PC-3 (cell line): ENCODE measurements around the gene SLC15A5.

Experiments
- EZH2 ChIP-seq: fragments of 300-600 bp; sonication (generic); IDR thresholded peaks from one replicate; pipeline ENCODE4 v1.6.1; 2017; ENCODE audit warnings: antibody characterized with exemption, mild to moderate bottlenecking, low read length; ENCODE audit not compliant: unreplicated experiment
- EZH2phosphoT487 ChIP-seq: fragments of 300-600 bp; sonication (generic); IDR thresholded peaks from 2 replicates; pipeline ENCODE4 v1.6.1; 2018; ENCODE audit warnings: mild to moderate bottlenecking, antibody characterized with exemption, low read length, borderline replicate concordance
- TF ChIP-seq, protein P1 (sequence below): fragments of 300-600 bp; sonication (generic); conservative IDR thresholded peaks from 2 replicates; pipeline ENCODE4 v1.5.1; 2017; ENCODE audit warnings: antibody characterized with exemption, low read depth, mild to moderate bottlenecking, low read length

DNA sequence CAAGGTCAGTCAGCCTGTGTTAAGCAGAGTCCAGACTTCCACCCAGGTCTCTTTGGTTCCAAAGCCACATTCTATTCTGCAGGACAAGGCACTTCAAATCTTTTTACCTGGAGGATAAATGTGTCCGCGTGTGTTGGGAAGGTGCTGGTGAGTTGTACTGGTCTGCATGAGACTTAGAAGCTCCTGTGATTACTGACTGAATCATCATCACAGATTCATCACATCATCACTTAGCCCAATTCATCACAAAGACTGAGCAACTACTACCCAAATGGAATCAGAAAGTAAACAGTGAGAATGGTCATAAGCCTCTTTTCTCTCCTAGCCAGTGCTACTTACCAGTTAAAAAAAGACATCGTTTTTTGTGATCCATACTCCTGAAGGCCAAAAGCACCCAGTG, 5.3 kb downstream of the SLC15A5 start:
- no peak for TF ChIP-seq EZH2
- TF ChIP-seq, protein P1, sequence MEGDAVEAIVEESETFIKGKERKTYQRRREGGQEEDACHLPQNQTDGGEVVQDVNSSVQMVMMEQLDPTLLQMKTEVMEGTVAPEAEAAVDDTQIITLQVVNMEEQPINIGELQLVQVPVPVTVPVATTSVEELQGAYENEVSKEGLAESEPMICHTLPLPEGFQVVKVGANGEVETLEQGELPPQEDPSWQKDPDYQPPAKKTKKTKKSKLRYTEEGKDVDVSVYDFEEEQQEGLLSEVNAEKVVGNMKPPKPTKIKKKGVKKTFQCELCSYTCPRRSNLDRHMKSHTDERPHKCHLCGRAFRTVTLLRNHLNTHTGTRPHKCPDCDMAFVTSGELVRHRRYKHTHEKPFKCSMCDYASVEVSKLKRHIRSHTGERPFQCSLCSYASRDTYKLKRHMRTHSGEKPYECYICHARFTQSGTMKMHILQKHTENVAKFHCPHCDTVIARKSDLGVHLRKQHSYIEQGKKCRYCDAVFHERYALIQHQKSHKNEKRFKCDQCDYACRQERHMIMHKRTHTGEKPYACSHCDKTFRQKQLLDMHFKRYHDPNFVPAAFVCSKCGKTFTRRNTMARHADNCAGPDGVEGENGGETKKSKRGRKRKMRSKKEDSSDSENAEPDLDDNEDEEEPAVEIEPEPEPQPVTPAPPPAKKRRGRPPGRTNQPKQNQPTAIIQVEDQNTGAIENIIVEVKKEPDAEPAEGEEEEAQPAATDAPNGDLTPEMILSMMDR: no peak
- TF ChIP-seq EZH2phosphoT487: no peak
